ENCODE data around the gene S1PR5.

GRCh38 chr19:10473192-10473591, 44.1 kb downstream of the S1PR5 start:
- TF ChIP-seq EZH2 (IDR thresholded peaks at IDR 0.05; ENCODE audit: borderline replicate concordance, low read depth, low read length, poor library complexity, severe bottlenecking) (no peak), CTCF (conservative IDR thresholded peaks at IDR 0.05; ENCODE audit: low read depth, low read length) (no peak)

Data from A673 (cell line).